HFF-Myc (cell line): ENCODE data around the gene EIF4G2.

Experiments
- DNase-seq: peaks from one replicate; pipeline ENCODE4 v3.0.0-alpha.2; 2011; ENCODE audit warnings: low read depth; ENCODE audit errors: extremely low read depth
- H3K4me3 ChIP-seq: replicated peaks from 2 replicates; pipeline ENCODE4 v1.5.1; 2011; ENCODE audit warnings: low read depth, mild to moderate bottlenecking, control low read depth, low read length
- TF ChIP-seq, protein P1 (sequence below): IDR thresholded peaks from 2 replicates; pipeline ENCODE4 v1.5.1; 2012; ENCODE audit warnings: mild to moderate bottlenecking, low read depth, low read length, control low read depth; ENCODE audit errors: missing control alignments

Gene EIF4G2

DNA sequence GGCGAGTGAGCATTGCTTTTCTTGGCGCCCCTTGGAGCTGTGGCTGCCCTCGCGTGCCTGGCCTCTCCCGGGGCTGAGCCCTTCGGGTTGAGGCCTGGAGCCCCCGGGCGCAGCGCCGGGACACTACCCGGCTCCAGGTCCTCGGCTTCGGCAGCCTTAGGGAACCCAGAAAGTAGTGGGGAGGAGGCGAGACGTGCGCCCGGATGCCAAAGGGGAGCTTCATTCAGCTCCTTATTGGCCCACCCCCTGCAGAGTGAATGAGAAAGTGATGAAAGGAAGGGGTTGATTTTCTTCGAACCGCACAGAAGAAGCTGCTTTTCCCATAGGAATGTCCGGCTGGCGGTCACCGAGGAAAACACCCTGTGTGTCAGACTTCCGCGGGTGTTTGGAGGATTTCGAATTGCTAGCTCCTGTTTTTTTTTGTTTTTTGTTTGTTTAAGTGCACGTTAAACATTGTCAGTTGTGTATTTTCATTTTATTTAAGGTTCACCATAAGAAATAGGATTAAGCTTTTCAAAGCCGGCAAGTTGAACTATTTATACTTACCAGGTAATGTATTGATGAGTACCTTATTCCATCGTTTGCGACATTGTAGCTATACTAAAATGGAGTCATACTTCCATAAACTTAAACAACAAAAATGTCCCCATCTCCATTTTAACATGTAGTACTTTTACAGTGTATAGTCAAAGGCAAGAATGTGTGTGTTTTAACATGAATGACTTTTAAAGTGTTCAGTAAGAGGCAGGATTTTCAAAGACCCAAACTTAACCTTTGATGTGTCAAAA, 841 bp upstream of the EIF4G2 start:
- DNase-seq, result peak; percentile 29
- H3K4me3 ChIP-seq, result peak overlapping the region; percentile 95
- TF ChIP-seq, protein P1, sequence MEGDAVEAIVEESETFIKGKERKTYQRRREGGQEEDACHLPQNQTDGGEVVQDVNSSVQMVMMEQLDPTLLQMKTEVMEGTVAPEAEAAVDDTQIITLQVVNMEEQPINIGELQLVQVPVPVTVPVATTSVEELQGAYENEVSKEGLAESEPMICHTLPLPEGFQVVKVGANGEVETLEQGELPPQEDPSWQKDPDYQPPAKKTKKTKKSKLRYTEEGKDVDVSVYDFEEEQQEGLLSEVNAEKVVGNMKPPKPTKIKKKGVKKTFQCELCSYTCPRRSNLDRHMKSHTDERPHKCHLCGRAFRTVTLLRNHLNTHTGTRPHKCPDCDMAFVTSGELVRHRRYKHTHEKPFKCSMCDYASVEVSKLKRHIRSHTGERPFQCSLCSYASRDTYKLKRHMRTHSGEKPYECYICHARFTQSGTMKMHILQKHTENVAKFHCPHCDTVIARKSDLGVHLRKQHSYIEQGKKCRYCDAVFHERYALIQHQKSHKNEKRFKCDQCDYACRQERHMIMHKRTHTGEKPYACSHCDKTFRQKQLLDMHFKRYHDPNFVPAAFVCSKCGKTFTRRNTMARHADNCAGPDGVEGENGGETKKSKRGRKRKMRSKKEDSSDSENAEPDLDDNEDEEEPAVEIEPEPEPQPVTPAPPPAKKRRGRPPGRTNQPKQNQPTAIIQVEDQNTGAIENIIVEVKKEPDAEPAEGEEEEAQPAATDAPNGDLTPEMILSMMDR, result no peak

DNA sequence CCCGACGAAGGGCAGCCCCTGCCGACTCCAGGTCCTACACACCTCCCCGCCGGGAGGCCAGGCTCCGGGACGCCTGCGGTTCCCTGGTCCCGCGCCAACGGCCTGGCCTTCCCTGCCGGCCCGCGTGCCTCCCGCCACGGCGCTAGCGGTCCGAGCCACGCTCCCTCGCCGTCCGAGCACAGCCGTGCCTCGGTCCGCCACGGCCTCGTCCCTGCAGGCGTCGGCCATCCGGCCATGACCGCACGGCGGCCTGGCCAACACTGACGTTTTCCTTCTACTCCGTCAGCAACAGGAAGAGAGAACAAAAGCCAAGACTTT, 532 bp downstream of the EIF4G2 start:
- no peak for DNase-seq
- H3K4me3 ChIP-seq, result peak overlapping the region; percentile 95
- TF ChIP-seq, protein P1, result no peak

DNA sequence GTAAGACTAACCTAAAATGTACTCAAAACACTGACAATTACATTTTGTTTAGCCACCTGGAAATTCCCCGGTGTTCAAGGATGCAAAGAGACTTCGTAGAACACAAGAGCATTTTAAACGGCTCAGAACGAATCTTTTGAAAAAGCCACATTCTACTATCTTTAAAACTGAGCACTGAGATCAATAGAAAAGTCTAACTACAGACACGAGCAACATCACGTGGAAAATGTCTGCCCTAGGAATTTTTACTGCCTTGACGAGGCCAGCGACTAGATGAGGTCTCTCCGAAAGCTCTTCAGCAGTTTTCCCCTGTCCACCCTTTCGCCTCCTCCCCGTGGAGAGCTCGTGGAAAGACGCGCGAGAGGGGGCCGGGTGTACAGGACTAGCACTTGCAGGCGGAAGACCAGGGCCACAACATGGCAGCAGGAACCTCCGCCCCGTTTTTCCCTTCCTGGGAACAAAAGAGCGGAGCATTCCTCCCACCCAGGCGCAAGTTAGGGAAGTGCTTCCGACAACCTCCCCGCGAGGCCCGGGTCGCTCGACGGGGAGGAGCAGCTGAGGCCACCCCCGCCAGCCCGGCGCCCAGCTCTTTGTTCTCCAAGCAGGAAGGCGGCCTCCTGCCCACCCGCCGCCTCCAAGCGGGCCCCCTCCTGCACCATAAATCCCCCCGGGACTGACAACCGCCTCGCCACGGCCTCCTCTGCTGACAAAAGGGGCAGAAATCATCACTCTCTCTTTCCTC, 1.1 kb downstream of the EIF4G2 start:
- TF ChIP-seq, protein P1, result no peak
- no peak for DNase-seq

DNA sequence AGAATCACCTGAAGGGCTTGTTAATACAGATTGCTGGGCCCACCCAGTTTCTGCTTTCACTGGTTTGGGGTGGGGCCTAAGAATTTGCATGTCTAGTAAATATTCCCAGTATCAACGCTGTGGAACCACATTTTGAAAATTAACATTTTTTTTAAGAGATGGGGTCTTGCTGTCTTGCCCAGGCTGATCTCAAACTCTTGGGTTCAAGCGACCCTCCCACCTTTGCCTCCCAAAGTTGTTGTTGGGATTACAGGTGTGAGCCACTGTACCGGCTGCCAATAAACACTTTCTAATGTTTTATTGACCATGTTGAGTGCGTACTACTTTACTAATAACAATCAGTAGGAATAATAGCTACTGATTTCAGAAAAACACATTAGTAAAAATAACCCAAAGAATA, 2.5 kb downstream of the EIF4G2 start:
- peak overlapping the region; percentile 95 for H3K4me3 ChIP-seq
- TF ChIP-seq, protein P1, result no peak
- DNase-seq, result no peak

More for the DNA sequence above, 1.1 kb downstream of the EIF4G2 start:
- peak overlapping the region; percentile 95 for H3K4me3 ChIP-seq

DNA sequence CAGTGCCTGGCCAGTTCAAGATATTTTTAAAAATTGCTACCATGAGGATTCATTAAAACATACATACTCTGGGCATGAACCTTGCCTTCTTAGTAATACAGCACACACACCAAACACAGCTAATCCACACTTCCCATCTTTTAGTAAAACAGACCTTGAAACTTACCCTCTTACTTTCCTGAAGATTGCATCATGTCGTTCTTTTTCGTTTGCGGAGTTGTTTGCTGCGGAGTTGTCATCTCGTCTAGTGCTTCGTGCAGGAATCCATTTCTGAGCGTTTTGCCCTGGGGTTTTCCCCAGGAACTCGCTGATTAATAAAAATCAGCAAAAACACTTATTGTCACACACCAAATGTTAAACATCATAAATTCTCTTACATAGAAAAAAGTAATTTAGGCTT, 3.0 kb downstream of the EIF4G2 start:
- TF ChIP-seq, protein P1, result no peak
- DNase-seq, result no peak
- peak overlapping the region; percentile 95 for H3K4me3 ChIP-seq

DNA sequence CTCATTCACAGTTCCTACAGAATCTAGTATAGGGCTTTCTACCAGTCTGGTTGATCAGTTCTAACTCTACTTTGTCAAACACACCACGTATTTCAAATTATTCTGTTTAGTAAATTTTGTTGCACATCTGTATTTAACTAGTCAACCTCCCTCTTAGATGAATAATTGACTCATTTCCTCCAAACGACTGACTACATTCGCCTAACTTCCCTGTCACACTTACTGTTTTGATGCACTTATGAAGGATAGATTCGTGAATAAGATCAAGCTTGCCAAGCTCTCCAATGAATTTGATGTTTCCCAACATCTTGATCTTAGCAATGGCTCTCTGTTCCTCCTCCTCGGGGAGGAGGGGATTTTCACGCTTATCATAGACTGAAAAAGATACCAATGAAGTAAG, 5.0 kb downstream of the EIF4G2 start:
- TF ChIP-seq, protein P1, result no peak
- no peak for DNase-seq
- no peak overlapping the region for H3K4me3 ChIP-seq
